GM12878 (cell line): ENCODE results near the gene RAP1B. TPM values are rescaled to one million over a fixed set of nuclear protein-coding genes. Genes with fewer than 3 reads are reported as not detected.

Experiments used
- ATAC-seq: fragments of 200-7000 bp; cut with Tn5 transposase; 3 replicates; pipeline ENCODE4 v1.9.1; 2020; ENCODE audit warnings: mild to moderate bottlenecking, moderate library complexity
- BruUV-seq: library from RNA; stranded (reverse); fragments of 400-500 nt; replicated peaks from 2 replicates; lab custom pipeline; 2021; lab: Mats Ljungman, UMichigan
- CTCF ChIA-PET: fragments of 300-600 bp; sonication (Branson Sonifier 250); formaldehyde crosslinking; extraction: SDS; loops from one replicate; lab custom pipeline; 2021; ENCODE audit warnings: inconsistent platforms; lab: Yijun Ruan, JAX
- POLR2A ChIA-PET: fragments of 350-600 bp; formaldehyde crosslinking; extraction: SDS; loops from one replicate; lab custom pipeline; 2021; ENCODE audit warnings: inconsistent platforms; lab: Charles Lee
- RAD21 ChIA-PET: fragments of 300-600 bp; sonication (Branson Sonifier 250); formaldehyde crosslinking; loops from one replicate; lab custom pipeline; 2023; ENCODE audit warnings: antibody characterized with exemption; ENCODE audit not compliant: unreplicated experiment; lab: Charles Lee
- SMC1A ChIA-PET: fragments of 300-600 bp; sonication (Branson Sonifier 250); formaldehyde crosslinking; loops from one replicate; lab custom pipeline; 2023; ENCODE audit not compliant: unreplicated experiment, uncharacterized antibody; lab: Charles Lee
- DNase-seq: peaks from one replicate; pipeline ENCODE4 v3.0.0-alpha.2; 2011; ENCODE audit warnings: low read depth, low spot score
- FAIRE-seq: peaks from 3 replicates; lab custom pipeline; 2011; peaks lifted over from hg19 to GRCh38; lab: Jason Lieb, UNC
- H2AFZ ChIP-seq: 2 replicates; pipeline ENCODE4 v1.6.0; 2011; ENCODE audit warnings: low read depth, low read length, control low read depth; ENCODE audit not compliant: control insufficient read depth
- H3K27ac ChIP-seq: 2 replicates; pipeline ENCODE4 v1.5.1; 2011; ENCODE audit warnings: control low read depth; ENCODE audit not compliant: control insufficient read depth, insufficient read depth
- H3K27me3 ChIP-seq, 2 experiments: replicated peaks in 1 of 2; 2 replicates each; pipeline versions ENCODE4 v1.6.0 to v1.6.1; 2011; ENCODE audit warnings: low read length in 1 of 2; ENCODE audit not compliant: control insufficient read depth in 2 of 2, insufficient read depth in 2 of 2
- H3K36me3 ChIP-seq, 2 experiments: 2 replicates each; pipeline ENCODE4 v1.5.1; 2011; ENCODE audit warnings: low read length in 1 of 2; ENCODE audit not compliant: control insufficient read depth in 2 of 2, insufficient read depth in 2 of 2
- H3K4me1 ChIP-seq: 2 replicates; pipeline ENCODE4 v1.6.1; 2011; ENCODE audit warnings: mild to moderate bottlenecking, low read length, moderate library complexity, mixed read lengths; ENCODE audit not compliant: control insufficient read depth, insufficient read depth
- H3K4me2 ChIP-seq: 2 replicates; pipeline ENCODE4 v1.6.0; 2011; ENCODE audit warnings: control low read depth; ENCODE audit not compliant: control insufficient read depth, insufficient read depth
- H3K4me3 ChIP-seq: fragments of 200-600 bp; sonication (generic); 2 replicates; pipeline ENCODE4 v1.5.1; 2016
- H3K79me2 ChIP-seq: 2 replicates; pipeline ENCODE4 v1.6.0; 2011; ENCODE audit warnings: low read length; ENCODE audit not compliant: control insufficient read depth, insufficient read depth
- H3K9ac ChIP-seq: 2 replicates; pipeline ENCODE4 v1.8.0; 2011; ENCODE audit warnings: low read length, control low read depth, mixed read lengths; ENCODE audit not compliant: control insufficient read depth, insufficient read depth
- H3K9me3 ChIP-seq: replicated peaks from 3 replicates; pipeline ENCODE4 v1.5.1; 2011; ENCODE audit warnings: mild to moderate bottlenecking, low read length; ENCODE audit not compliant: control insufficient read depth, insufficient read depth
- H4K20me1 ChIP-seq: 2 replicates; pipeline ENCODE4 v1.6.0; 2011; ENCODE audit not compliant: control insufficient read depth, insufficient read depth
- ATF7 ChIP-seq: fragments of 450-650 bp; IDR thresholded peaks from 2 replicates; pipeline ENCODE4 v1.6.1; 2016; ENCODE audit warnings: low read depth, mild to moderate bottlenecking
- BACH1 ChIP-seq: fragments of 450-650 bp; IDR thresholded peaks from 2 replicates; pipeline ENCODE4 v1.6.1; 2017; ENCODE audit warnings: mild to moderate bottlenecking, borderline replicate concordance
- BMI1 ChIP-seq: fragments of 450-650 bp; IDR thresholded peaks from 2 replicates; pipeline ENCODE4 v1.6.1; 2016; ENCODE audit warnings: mild to moderate bottlenecking, moderate library complexity, borderline replicate concordance
- CBFB ChIP-seq: IDR thresholded peaks from 2 replicates; pipeline ENCODE4 v1.6.1; 2016; ENCODE audit warnings: antibody characterized with exemption, low read depth
- EGR1 ChIP-seq, 2 experiments: IDR thresholded peaks; 1 replicate in 1 of 2; 2 replicates in 1 of 2; pipeline ENCODE4 v1.6.1; 2011 to 2012; ENCODE audit warnings: low read depth in 2 of 2, low read length in 2 of 2, borderline replicate concordance in 1 of 2, mild to moderate bottlenecking in 1 of 2, moderate library complexity in 1 of 2
- EP300 ChIP-seq, 2 experiments: fragments of 150-350 bp in 1 of 2; IDR thresholded peaks; 2 replicates each; pipeline ENCODE4 v1.6.1; 2011 to 2012; ENCODE audit warnings: low read depth in 2 of 2, low read length in 2 of 2, borderline replicate concordance in 1 of 2, improper control_type of control experiment in 1 of 2, inconsistent platforms in 1 of 2; ENCODE audit not compliant: control insufficient read depth in 1 of 2
- HCFC1 ChIP-seq: fragments of 150-350 bp; IDR thresholded peaks from 2 replicates; pipeline ENCODE4 v1.6.1; 2014; ENCODE audit warnings: low read length
- IRF4 ChIP-seq: IDR thresholded peaks from 2 replicates; pipeline ENCODE4 v1.6.1; 2011; ENCODE audit warnings: low read depth, low read length
- MXI1 ChIP-seq: fragments of 150-350 bp; IDR thresholded peaks from 2 replicates; pipeline ENCODE4 v1.6.1; 2011; ENCODE audit warnings: low read depth, mild to moderate bottlenecking, inconsistent platforms, low read length, improper control_type of control experiment
- NRF1 ChIP-seq: conservative IDR thresholded peaks from 2 replicates; pipeline ENCODE4 v1.6.1; 2011; ENCODE audit warnings: mild to moderate bottlenecking, low read depth, low read length, improper control_type of control experiment
- SMARCA5 ChIP-seq: fragments of 450-650 bp; IDR thresholded peaks from 2 replicates; pipeline ENCODE4 v1.6.1; 2017; ENCODE audit warnings: mild to moderate bottlenecking
- TARDBP ChIP-seq: IDR thresholded peaks from 2 replicates; pipeline ENCODE4 v1.6.1; 2016; ENCODE audit warnings: borderline replicate concordance
- TCF7 ChIP-seq: IDR thresholded peaks from 2 replicates; pipeline ENCODE4 v1.6.1; 2014; ENCODE audit warnings: antibody characterized with exemption, borderline replicate concordance
- ZNF24 ChIP-seq: fragments of 450-650 bp; IDR thresholded peaks from 2 replicates; pipeline ENCODE4 v1.6.1; 2017; ENCODE audit warnings: antibody characterized with exemption, mild to moderate bottlenecking
- ZNF622 ChIP-seq: fragments of 450-650 bp; IDR thresholded peaks from 2 replicates; pipeline ENCODE4 v1.6.1; 2017; ENCODE audit warnings: mild to moderate bottlenecking, inconsistent platforms
- WGBS: methylation state at CpG from one replicate; pipeline ENCODE4 v1.1.6; 2016; ENCODE audit warnings: low lambda C conversion rate; ENCODE audit not compliant: insufficient replicate concordance, insufficient coverage; ENCODE audit errors: missing lambda C conversion rate; 5-methylcytosine and 5-hydroxymethylcytosine counted together
- in situ Hi-C: fragments of 300-500 bp; cut with MboI; formaldehyde crosslinking; loops from 9 replicates; pipeline ENCODE4 v1.14.3; 2018; ENCODE audit warnings: mixed read lengths
- intact Hi-C: fragments of 100-400 bp; cut with micrococcal nuclease; formaldehyde crosslinking; loops from one replicate; pipeline ENCODE4 v1.14.2; 2022; ENCODE audit not compliant: unreplicated experiment
- polyA plus RNA-seq, 11 experiments: library from polyadenylated mRNA; depleted of rRNA in 4 of 11; unstranded in 6 of 11; stranded (reverse) in 5 of 11; fragments of >200 nt; fragmentation: Nextera tagmentation in 4 of 11; fragmentation: Illumina TruSeq in 1 of 11; extraction: Ambion mirVana in 4 of 11; extraction: Trizol in 1 of 11; gene quantifications; 1 replicate in 1 of 11; 2 replicates in 10 of 11; pipeline versions ENCODE4 v1.2.1 to v1.2.3, GENCODE V29; 2011 to 2016; ENCODE audit warnings: inconsistent platforms in 2 of 11, missing spikeins in 2 of 11, low read depth in 1 of 11
- total RNA-seq, 4 experiments: library from RNA; depleted of rRNA in 3 of 4; stranded (reverse); fragments of >200 nt in 3 of 4; fragmentation: Illumina TruSeq in 1 of 4; extraction: Trizol in 1 of 4; gene quantifications; 2 replicates each; pipeline versions ENCODE4 v1.2.1 to v1.2.3, GENCODE V29; 2013 to 2021
- TF ChIP-seq, protein P1 (sequence below): IDR thresholded peaks from 2 replicates; pipeline ENCODE4 v1.6.1; 2012; ENCODE audit warnings: improper control_type of control experiment, low read depth, low read length; ENCODE audit not compliant: insufficient replicate concordance
- TF ChIP-seq, protein P2 (sequence below): fragments of 150-350 bp; IDR thresholded peaks from 2 replicates; pipeline ENCODE4 v1.6.1; 2014; ENCODE audit warnings: mild to moderate bottlenecking, low read depth, low read length
- TF ChIP-seq, protein P3 (sequence below): fragments of 450-650 bp; IDR thresholded peaks from 2 replicates; pipeline ENCODE4 v1.6.1; 2017; ENCODE audit warnings: borderline replicate concordance

The RAP1B gene
- total and polyA plus RNA-seq, 10 of the 15 experiments (the other 5 are each of a cell fraction or from before 2014, with no cell fraction given), result 88.9 to 219 (median 127) TPM

DNA sequence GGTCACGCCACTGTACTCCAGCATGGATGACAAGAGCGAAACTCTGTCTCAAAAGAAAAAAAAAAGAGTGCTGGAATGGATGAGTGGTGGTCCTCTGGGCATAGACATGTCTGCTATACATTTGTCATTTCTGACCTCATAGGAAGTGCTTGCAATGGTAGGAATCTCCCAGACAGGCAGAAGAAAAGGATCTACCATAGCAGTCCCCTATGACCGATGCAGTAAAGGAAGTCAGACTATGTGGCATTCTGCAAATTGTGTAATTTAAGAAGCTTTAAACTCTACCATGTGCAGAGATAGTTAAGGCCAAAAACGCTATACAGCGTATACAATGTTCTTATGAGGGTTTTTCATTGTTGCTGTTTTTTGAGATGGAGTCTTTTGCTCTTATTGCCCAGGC lies 24.7 kb upstream of the RAP1B start:
- SMC1A ChIA-PET, result interaction anchor here (1.0 to 2.5 kb wide), 9 partner anchors 9 to 226 kb away, joined by 3 to 10 read pairs (median 5); no protein-coding TSS in a partner anchor
- no peak for ATAC-seq
- H3K36me3 ChIP-seq, result no peaks in the 10 kb centered on the region
- intact Hi-C loops, result no loop called here
- DNase-seq, result no peak
- no peaks in the 10 kb centered on the region for H3K4me1 ChIP-seq
- no peak overlapping the region for H3K4me2 ChIP-seq
- H2AFZ ChIP-seq, result no peak overlapping the region
- in situ Hi-C loops, result no loop called here
- CTCF ChIA-PET, result interaction anchor here (1.4 kb wide), 1 partner anchor 14 kb away, joined by 3 read pairs; no protein-coding TSS in a partner anchor
- RAD21 ChIA-PET, result interaction anchor here (1.2 to 2.4 kb wide), 3 partner anchors 22 to 171 kb away, joined by 3 to 16 read pairs (median 4); no protein-coding TSS in a partner anchor
- no TSS peak for BruUV-seq
- no peaks in the 10 kb centered on the region for H4K20me1 ChIP-seq
- POLR2A ChIA-PET, result no interaction called here
- no peaks in the 10 kb centered on the region for H3K79me2 ChIP-seq
- 95% methylated on average over 5 of the region's 5 CpGs for WGBS
- H3K27ac ChIP-seq, result no peak overlapping the region
- no peaks in the 10 kb centered on the region for H3K27me3 ChIP-seq
- no peak for FAIRE-seq
- H3K9me3 ChIP-seq, result peaks cover 6% of the 10 kb centered on the region
- no peak for TF ChIP-seq ATF7
- TF ChIP-seq EGR1 (IDR thresholded peaks at IDR 0.05; ENCODE audit: borderline replicate concordance in 1 of 2, low read depth in 2 of 2, low read length in 2 of 2), result no peak
- no peak for TF ChIP-seq CBFB
- TF ChIP-seq, protein P1, sequence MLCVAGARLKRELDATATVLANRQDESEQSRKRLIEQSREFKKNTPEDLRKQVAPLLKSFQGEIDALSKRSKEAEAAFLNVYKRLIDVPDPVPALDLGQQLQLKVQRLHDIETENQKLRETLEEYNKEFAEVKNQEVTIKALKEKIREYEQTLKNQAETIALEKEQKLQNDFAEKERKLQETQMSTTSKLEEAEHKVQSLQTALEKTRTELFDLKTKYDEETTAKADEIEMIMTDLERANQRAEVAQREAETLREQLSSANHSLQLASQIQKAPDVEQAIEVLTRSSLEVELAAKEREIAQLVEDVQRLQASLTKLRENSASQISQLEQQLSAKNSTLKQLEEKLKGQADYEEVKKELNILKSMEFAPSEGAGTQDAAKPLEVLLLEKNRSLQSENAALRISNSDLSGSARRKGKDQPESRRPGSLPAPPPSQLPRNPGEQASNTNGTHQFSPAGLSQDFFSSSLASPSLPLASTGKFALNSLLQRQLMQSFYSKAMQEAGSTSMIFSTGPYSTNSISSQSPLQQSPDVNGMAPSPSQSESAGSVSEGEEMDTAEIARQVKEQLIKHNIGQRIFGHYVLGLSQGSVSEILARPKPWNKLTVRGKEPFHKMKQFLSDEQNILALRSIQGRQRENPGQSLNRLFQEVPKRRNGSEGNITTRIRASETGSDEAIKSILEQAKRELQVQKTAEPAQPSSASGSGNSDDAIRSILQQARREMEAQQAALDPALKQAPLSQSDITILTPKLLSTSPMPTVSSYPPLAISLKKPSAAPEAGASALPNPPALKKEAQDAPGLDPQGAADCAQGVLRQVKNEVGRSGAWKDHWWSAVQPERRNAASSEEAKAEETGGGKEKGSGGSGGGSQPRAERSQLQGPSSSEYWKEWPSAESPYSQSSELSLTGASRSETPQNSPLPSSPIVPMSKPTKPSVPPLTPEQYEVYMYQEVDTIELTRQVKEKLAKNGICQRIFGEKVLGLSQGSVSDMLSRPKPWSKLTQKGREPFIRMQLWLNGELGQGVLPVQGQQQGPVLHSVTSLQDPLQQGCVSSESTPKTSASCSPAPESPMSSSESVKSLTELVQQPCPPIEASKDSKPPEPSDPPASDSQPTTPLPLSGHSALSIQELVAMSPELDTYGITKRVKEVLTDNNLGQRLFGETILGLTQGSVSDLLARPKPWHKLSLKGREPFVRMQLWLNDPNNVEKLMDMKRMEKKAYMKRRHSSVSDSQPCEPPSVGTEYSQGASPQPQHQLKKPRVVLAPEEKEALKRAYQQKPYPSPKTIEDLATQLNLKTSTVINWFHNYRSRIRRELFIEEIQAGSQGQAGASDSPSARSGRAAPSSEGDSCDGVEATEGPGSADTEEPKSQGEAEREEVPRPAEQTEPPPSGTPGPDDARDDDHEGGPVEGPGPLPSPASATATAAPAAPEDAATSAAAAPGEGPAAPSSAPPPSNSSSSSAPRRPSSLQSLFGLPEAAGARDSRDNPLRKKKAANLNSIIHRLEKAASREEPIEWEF, result no peak
- no peak for TF ChIP-seq IRF4
- TF ChIP-seq BMI1, result no peak
- no peak for TF ChIP-seq TCF7
- no peak for TF ChIP-seq SMARCA5
- TF ChIP-seq TARDBP, result no peak
- TF ChIP-seq NRF1, result no peak
- no peak for TF ChIP-seq HCFC1
- no peak for TF ChIP-seq ZNF622
- TF ChIP-seq BACH1, result no peak
- TF ChIP-seq, protein P2, sequence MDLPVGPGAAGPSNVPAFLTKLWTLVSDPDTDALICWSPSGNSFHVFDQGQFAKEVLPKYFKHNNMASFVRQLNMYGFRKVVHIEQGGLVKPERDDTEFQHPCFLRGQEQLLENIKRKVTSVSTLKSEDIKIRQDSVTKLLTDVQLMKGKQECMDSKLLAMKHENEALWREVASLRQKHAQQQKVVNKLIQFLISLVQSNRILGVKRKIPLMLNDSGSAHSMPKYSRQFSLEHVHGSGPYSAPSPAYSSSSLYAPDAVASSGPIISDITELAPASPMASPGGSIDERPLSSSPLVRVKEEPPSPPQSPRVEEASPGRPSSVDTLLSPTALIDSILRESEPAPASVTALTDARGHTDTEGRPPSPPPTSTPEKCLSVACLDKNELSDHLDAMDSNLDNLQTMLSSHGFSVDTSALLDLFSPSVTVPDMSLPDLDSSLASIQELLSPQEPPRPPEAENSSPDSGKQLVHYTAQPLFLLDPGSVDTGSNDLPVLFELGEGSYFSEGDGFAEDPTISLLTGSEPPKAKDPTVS, result no peak
- TF ChIP-seq ZNF24, result no peak
- TF ChIP-seq MXI1, result no peak
- TF ChIP-seq, protein P3, sequence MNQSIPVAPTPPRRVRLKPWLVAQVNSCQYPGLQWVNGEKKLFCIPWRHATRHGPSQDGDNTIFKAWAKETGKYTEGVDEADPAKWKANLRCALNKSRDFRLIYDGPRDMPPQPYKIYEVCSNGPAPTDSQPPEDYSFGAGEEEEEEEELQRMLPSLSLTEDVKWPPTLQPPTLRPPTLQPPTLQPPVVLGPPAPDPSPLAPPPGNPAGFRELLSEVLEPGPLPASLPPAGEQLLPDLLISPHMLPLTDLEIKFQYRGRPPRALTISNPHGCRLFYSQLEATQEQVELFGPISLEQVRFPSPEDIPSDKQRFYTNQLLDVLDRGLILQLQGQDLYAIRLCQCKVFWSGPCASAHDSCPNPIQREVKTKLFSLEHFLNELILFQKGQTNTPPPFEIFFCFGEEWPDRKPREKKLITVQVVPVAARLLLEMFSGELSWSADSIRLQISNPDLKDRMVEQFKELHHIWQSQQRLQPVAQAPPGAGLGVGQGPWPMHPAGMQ, result no peak
- no peak for TF ChIP-seq EP300 (IDR thresholded peaks at IDR 0.05; ENCODE audit: borderline replicate concordance in 1 of 2, control insufficient read depth in 1 of 2, low read depth in 2 of 2, low read length in 2 of 2)
- H3K4me3 ChIP-seq, result no peak overlapping the region
- H3K9ac ChIP-seq, result no peak overlapping the region
